ENCODE measurements around the gene TRIM71.

GRCh38 chr3:32813180-32813579 is 4.6 kb upstream of the TRIM71 start:
- TF ChIP-seq CTCF (IDR thresholded peaks at IDR 0.05) (no peak), MAX (CRISPR knock-in tag; IDR thresholded peaks at IDR 0.05) (no peak)
